ENCODE data around the gene OR11H6. TPM values are rescaled to one million over a fixed set of nuclear protein-coding genes. Genes with fewer than 3 reads are reported as not detected.
"Not testable (repeated sequence)": the region's sequence is repeated elsewhere in the genome, so short reads cannot be mapped to it uniquely, and the experiment has no call there.

OR11H6 gene
- total RNA-seq, 1 donor, result not detected

DNA sequence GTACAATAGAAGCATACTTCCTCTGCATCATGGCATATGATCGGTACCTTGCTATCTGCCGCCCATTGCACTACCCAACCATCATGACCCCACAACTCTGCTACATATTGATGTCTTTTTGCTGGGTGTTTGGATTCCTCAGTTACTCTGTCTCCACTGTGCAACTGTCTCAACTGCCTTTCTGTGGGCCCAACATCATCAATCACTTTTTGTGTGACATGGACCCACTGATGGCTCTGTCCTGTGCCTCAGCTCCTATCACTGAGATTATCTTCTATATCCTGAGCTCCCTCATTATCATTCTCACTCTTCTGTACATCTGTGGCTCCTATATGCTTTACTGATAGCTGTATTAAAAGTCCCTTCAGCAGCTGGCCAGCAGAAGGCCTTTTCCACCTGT lies 13.9 kb upstream of the OR11H6 start:
- H3K4me1 ChIP-seq (ENCODE audit: insufficient read depth, low read length), result no peaks in the 10 kb centered on the region
- H3K27me3 ChIP-seq (ENCODE audit: insufficient read depth, low read length), result no peaks in the 10 kb centered on the region
- H3K9me3 ChIP-seq (ENCODE audit: low read depth, low read length), result no peaks in the 10 kb centered on the region
- H3K4me3 ChIP-seq (ENCODE audit: low read length), result no peak overlapping the region

DNA sequence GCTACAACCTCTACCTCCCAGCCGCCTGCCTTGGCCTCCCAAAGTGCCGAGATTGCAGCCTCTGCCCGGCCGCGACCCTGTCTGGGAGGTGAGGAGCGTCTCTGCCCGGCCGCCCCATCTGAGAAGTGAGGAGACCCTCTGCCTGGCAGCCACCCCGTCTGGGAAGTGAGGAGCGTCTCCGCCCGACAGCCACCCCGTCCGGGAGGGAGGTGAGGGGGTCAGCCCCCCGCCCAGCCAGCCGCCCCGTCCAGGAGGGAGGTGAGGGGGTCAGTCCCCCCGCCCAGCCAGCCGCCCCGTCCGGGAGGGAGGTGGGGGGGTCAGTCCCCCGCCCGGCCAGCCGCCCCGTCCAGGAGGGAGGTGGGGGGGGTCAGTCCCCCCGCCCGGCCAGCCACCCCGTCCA lies 11.1 kb upstream of the OR11H6 start:
- not testable (repeated sequence) for H3K9me3 ChIP-seq (ENCODE audit: low read depth, low read length); H3K4me1 ChIP-seq (ENCODE audit: insufficient read depth, low read length); H3K4me3 ChIP-seq (ENCODE audit: low read length); H3K27me3 ChIP-seq (ENCODE audit: insufficient read depth, low read length)

DNA sequence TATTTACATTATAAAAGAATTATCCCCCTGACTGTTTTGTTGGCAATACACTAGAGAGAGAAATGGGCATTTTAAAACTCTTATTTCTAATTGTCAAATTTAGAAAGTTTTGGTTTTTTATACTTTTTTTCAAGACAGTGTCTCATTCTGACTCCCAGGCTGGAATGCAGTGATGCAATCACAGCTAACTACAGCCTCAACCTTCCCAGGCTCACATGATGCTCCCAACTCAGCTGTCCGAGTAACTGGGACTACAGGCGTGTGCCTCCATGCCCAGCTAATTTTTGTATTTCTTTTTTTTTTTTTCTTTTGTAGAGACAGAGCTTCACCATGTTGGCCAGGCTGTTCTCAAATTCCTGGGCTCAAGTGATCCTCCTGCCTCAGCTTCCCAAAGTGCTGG lies 8.3 kb upstream of the OR11H6 start:
- no peaks in the 10 kb centered on the region for H3K4me1 ChIP-seq (ENCODE audit: insufficient read depth, low read length)
- H3K27me3 ChIP-seq (ENCODE audit: insufficient read depth, low read length), result no peaks in the 10 kb centered on the region
- H3K9me3 ChIP-seq (ENCODE audit: low read depth, low read length), result no peaks in the 10 kb centered on the region
- H3K4me3 ChIP-seq (ENCODE audit: low read length), result no peak overlapping the region

DNA sequence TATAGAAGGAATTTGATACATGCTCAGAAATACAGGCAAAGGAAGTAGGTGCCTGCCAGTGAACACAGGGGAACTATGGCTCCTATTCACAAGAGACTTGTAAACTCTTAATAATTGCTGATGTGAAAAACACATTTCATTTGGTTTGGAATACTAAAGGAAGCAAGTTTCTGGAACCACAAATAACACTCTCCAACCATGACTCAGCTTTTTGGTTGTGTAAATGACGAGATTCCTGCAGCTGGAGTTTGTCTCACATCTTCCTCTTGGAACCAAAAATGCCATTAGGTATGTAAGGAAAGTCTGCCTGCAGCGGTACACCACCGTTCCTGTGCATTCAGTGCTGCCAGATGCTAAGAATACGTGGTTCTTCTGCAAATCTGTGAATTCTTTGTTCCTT lies 4.5 kb upstream of the OR11H6 start:
- no peaks in the 10 kb centered on the region for H3K9me3 ChIP-seq (ENCODE audit: low read depth, low read length)

DNA sequence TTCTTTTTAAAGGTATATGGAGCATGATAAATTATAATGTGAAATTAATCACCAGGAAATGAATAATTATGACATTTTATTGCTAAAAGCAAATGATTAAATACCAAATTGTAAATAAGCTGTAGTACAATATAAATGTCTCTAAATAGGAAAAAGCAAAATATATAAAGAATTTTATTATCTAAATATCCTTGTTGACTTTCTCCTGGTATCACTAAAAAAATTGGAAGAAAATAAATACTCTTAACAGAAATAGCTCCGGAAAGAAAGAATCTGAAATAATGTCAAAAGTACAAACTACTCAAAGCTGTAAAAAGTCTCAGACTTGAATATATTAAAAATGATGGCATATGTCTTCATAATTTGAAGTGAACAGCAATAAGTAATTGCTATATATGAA lies 5.2 kb downstream of the OR11H6 start, which contains the start of gene OR11H7:
Gene OR11H7, plus strand, starts transcription at position 301 of the 400 bp plus-strand sequence.
- H3K27me3 ChIP-seq (ENCODE audit: insufficient read depth, low read length), result peaks cover 3% of the 10 kb centered on the region

More for the DNA sequence above, 4.5 kb upstream of the OR11H6 start:
- Histone ChIP-seq H3K4me3 (ENCODE audit: low read length) (no peak overlapping the region), H3K27me3 (ENCODE audit: insufficient read depth, low read length) (no peaks in the 10 kb centered on the region), H3K4me1 (ENCODE audit: insufficient read depth, low read length) (no peaks in the 10 kb centered on the region)

DNA sequence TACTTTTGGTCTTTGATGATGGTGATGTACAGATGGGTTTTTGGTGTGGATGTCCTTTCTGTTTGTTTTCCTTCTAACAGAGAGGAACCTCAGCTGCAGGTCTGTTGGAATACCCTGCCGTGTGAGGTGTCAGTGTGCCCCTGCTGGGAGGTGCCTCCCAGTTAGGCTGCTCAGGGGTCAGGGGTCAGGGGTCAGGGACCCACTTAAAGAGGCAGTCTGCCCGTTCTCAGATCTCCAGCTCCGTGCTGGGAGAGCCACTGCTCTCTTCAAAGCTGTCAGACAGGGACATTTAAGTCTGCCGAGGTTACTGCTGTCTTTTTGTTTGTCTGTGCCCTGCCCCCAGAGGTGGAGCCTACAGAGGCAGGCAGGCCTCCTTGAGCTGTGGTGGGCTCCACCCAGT lies 11.9 kb downstream of the OR11H6 start:
- not testable (repeated sequence) for H3K4me1 ChIP-seq (ENCODE audit: insufficient read depth, low read length); H3K4me3 ChIP-seq (ENCODE audit: low read length); H3K27me3 ChIP-seq (ENCODE audit: insufficient read depth, low read length); H3K9me3 ChIP-seq (ENCODE audit: low read depth, low read length)

More for the DNA sequence above, 5.2 kb downstream of the OR11H6 start, which contains the start of gene OR11H7:
- Histone ChIP-seq H3K4me3 (ENCODE audit: low read length) (no peak within 1 kb of the TSS), H3K4me1 (ENCODE audit: insufficient read depth, low read length) (no peaks in the 10 kb centered on the region), H3K9me3 (ENCODE audit: low read depth, low read length) (no peaks in the 10 kb centered on the region)

DNA sequence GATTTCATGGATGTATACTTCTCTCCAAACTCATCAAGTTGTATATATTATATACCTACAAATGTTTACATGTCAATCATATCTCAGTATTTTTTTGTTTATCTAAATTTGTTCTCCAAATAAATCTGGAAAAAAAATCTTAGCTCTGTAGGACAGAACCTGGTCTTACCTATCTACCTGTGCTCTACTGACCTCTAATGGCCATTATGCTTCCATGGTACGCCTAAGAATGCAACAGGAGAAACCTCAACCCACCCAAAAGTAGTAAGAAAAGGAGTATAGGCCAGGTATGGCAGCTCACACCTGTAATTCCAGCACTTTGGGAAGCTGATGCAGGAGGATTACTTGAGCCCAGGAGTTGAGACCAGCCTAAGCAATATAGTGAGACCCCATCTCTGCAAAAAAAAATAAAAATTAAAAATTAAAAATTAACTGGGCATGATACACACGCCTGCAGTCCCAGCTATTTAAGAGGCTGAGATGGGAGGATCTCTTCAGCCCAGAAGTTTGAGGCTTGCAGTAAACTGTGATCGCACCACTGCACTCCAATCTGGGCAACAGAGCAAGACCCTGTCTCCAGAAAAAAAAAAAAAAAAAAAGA lies 24.2 kb downstream of the OR11H6 start:
- H3K4me3 ChIP-seq (ENCODE audit: low read length), result no peak overlapping the region
- no peaks in the 10 kb centered on the region for H3K4me1 ChIP-seq (ENCODE audit: insufficient read depth, low read length)
- no peaks in the 10 kb centered on the region for H3K27me3 ChIP-seq (ENCODE audit: insufficient read depth, low read length)
- peaks cover 4% of the 10 kb centered on the region for H3K9me3 ChIP-seq (ENCODE audit: low read depth, low read length)

DNA sequence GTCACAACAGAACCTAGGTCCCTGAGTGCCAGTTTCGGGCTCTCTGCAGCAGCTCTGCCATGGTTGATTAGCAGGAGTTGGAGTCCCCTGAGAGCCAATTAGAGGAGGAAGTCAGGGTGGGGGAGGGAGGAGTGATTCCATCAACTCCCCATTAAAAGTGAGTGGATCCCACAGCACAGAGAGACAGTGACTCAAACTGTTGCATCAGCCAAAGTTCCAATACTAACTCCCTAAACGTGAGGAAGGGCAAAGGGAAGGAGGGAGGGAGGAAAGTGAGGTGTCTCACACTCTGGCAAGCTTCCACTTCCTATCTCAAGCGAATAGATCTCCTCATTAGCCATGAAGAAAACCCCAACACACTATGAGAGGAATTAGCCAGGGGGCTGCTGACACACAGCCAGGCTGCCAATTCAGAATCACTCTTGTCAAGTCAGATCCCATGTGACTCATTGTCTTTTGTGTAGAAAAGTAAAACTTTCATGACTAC lies 39.2 kb downstream of the OR11H6 start:
- Histone ChIP-seq H3K4me1 (ENCODE audit: insufficient read depth, low read length) (no peaks in the 10 kb centered on the region), H3K4me3 (ENCODE audit: low read length) (no peak overlapping the region), H3K27me3 (ENCODE audit: insufficient read depth, low read length) (no peaks in the 10 kb centered on the region), H3K9me3 (ENCODE audit: low read depth, low read length) (no peaks in the 10 kb centered on the region)

DNA sequence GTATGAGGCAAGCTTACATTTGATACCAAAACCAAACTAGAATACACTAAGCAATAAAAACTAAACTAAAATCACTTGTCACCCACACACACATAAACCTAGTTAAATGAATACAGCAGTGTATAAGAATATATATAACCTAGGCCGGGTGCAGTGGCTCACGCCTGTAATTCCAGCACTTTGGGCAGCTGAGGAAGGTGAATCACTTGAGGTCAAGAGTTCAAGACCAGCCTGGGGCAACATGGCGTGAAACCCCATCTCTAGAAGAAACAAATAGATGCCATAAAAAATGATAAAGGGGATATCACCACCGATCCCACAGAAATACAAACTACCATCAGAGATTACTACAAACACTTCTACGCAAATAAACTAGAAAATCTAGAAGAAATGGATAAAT lies 40.9 kb downstream of the OR11H6 start:
- not testable (repeated sequence) for H3K4me1 ChIP-seq (ENCODE audit: insufficient read depth, low read length); H3K9me3 ChIP-seq (ENCODE audit: low read depth, low read length)

DNA sequence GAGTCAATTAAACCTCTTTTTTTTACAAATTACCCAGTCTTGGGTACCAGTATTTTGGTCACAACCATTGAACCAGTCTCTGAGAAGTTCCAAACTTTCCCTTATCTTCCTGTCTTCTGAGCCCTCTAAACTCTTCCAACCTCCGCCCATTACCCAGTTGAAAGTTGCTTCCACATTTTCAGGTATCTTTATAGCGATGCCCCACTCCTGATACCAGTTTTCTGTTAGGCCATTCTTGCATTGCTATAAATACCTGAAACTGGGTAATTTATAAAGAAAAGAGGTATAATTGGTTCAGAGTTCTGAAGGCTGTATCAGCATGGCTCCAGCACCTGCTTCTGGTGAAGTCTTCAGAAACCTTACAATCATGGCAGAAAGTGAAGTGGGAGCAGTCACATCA lies 50.6 kb downstream of the OR11H6 start:
- no peaks in the 10 kb centered on the region for H3K4me1 ChIP-seq (ENCODE audit: insufficient read depth, low read length)
- no peak overlapping the region for H3K4me3 ChIP-seq (ENCODE audit: low read length)
- H3K9me3 ChIP-seq (ENCODE audit: low read depth, low read length), result peaks cover 6% of the 10 kb centered on the region
- no peaks in the 10 kb centered on the region for H3K27me3 ChIP-seq (ENCODE audit: insufficient read depth, low read length)

More for the DNA sequence above, 40.9 kb downstream of the OR11H6 start:
- H3K27me3 ChIP-seq (ENCODE audit: insufficient read depth, low read length); H3K4me3 ChIP-seq (ENCODE audit: low read length): not testable (repeated sequence)

Other genes starting within 250 kb of the OR11H6 start
- not detected for gene OR4K15, start 248.1 kb upstream of the OR11H6 start, total RNA-seq
- gene OR4Q2, start 221.5 kb upstream of the OR11H6 start, total RNA-seq, result not detected
- not detected for gene OR4K14, start 204.4 kb upstream of the OR11H6 start, total RNA-seq
- not detected for gene OR4K13, start 187.7 kb upstream of the OR11H6 start, total RNA-seq
- gene OR4L1, start 163.7 kb upstream of the OR11H6 start, total RNA-seq, result not detected
- not detected for gene OR4K17, start 113.0 kb upstream of the OR11H6 start, total RNA-seq
- gene OR4N5, start 84.9 kb upstream of the OR11H6 start, total RNA-seq, result not detected
- gene OR11G2, start 32.8 kb upstream of the OR11H6 start, total RNA-seq, result under 0.01 TPM
- gene OR11H7, start 5.3 kb downstream of the OR11H6 start, total RNA-seq, result not detected
- not detected for gene OR11H4, start 15.6 kb downstream of the OR11H6 start, total RNA-seq
- 7.0 TPM for gene TTC5, start 82.2 kb downstream of the OR11H6 start, total RNA-seq
- 39.7 TPM for gene CCNB1IP1, start 109.6 kb downstream of the OR11H6 start, total RNA-seq
- 6.0 TPM for gene PARP2, start 119.9 kb downstream of the OR11H6 start, total RNA-seq
- 17.3 TPM for gene TEP1, start 189.8 kb downstream of the OR11H6 start, total RNA-seq
- gene KLHL33, start 212.5 kb downstream of the OR11H6 start, total RNA-seq, result 0.10 TPM
- gene OSGEP, start 231.1 kb downstream of the OR11H6 start, total RNA-seq, result 22.4 TPM
- gene APEX1, start 231.5 kb downstream of the OR11H6 start, total RNA-seq, result 42.5 TPM
- 50.7 TPM for gene PIP4P1, start 237.7 kb downstream of the OR11H6 start, total RNA-seq
- 144 TPM for gene PNP, start 245.7 kb downstream of the OR11H6 start, total RNA-seq

Measured in mononuclear cell (primary cell).